Upper lobe of left lung (tissue), 4 donors: ENCODE measurements around the gene RTBDN.

Source experiments
- CTCF ChIP-seq, 6 experiments: fragments of 450-650 bp in 4 of 6; fragments of 200-600 bp in 2 of 6; sonication (generic) in 2 of 6; IDR thresholded peaks; one replicate each; pipeline ENCODE4 v1.5.1; 2016 to 2019; ENCODE audit warnings: antibody characterized with exemption in 6 of 6
- POLR2A ChIP-seq, 4 donors: fragments of 450-650 bp; IDR thresholded peaks; one replicate each; pipeline ENCODE4 v1.5.1; 2016 to 2017; ENCODE audit warnings: antibody characterized with exemption in 4 of 4, mild to moderate bottlenecking in 2 of 4

GRCh38 chr19:12788682-12789097, 45.7 kb downstream of the RTBDN start:
- TF ChIP-seq CTCF (IDR thresholded peaks at IDR 0.05) (peak in 1 of 6 experiments; percentile 9), POLR2A (IDR thresholded peaks at IDR 0.05) (peak in 1 of 4 donors; percentile 34)
